GM12878 (cell line): ENCODE measurements around the gene CSDE1. TPM values are rescaled to one million over a fixed set of nuclear protein-coding genes. Genes with fewer than 3 reads are reported as not detected.
A peak's percentile ranks its signal among the peaks of the same experiment; 100 is the strongest.

Experiments used
- ATAC-seq: fragments of 200-7000 bp; cut with Tn5 transposase; 3 replicates; pipeline ENCODE4 v1.9.1; 2020; ENCODE audit warnings: mild to moderate bottlenecking, moderate library complexity
- BruUV-seq: library from RNA; stranded (reverse); fragments of 400-500 nt; replicated peaks from 2 replicates; lab custom pipeline; 2021; lab: Mats Ljungman, UMichigan
- CTCF ChIA-PET: fragments of 300-600 bp; sonication (Branson Sonifier 250); formaldehyde crosslinking; extraction: SDS; loops from one replicate; lab custom pipeline; 2021; ENCODE audit warnings: inconsistent platforms; lab: Yijun Ruan, JAX
- POLR2A ChIA-PET: fragments of 350-600 bp; formaldehyde crosslinking; extraction: SDS; loops from one replicate; lab custom pipeline; 2021; ENCODE audit warnings: inconsistent platforms; lab: Charles Lee
- RAD21 ChIA-PET: fragments of 300-600 bp; sonication (Branson Sonifier 250); formaldehyde crosslinking; loops from one replicate; lab custom pipeline; 2023; ENCODE audit warnings: antibody characterized with exemption; ENCODE audit not compliant: unreplicated experiment; lab: Charles Lee
- SMC1A ChIA-PET: fragments of 300-600 bp; sonication (Branson Sonifier 250); formaldehyde crosslinking; loops from one replicate; lab custom pipeline; 2023; ENCODE audit not compliant: unreplicated experiment, uncharacterized antibody; lab: Charles Lee
- DNase-seq: peaks from one replicate; pipeline ENCODE4 v3.0.0-alpha.2; 2011; ENCODE audit warnings: low read depth, low spot score
- FAIRE-seq: peaks from 3 replicates; lab custom pipeline; 2011; peaks lifted over from hg19 to GRCh38; lab: Jason Lieb, UNC
- H2AFZ ChIP-seq: 2 replicates; pipeline ENCODE4 v1.6.0; 2011; ENCODE audit warnings: low read depth, low read length, control low read depth; ENCODE audit not compliant: control insufficient read depth
- H3K27ac ChIP-seq: 2 replicates; pipeline ENCODE4 v1.5.1; 2011; ENCODE audit warnings: control low read depth; ENCODE audit not compliant: control insufficient read depth, insufficient read depth
- H3K27me3 ChIP-seq, 2 experiments: replicated peaks in 1 of 2; 2 replicates each; pipeline versions ENCODE4 v1.6.0 to v1.6.1; 2011; ENCODE audit warnings: low read length in 1 of 2; ENCODE audit not compliant: control insufficient read depth in 2 of 2, insufficient read depth in 2 of 2
- H3K36me3 ChIP-seq, 2 experiments: 2 replicates each; pipeline ENCODE4 v1.5.1; 2011; ENCODE audit warnings: low read length in 1 of 2; ENCODE audit not compliant: control insufficient read depth in 2 of 2, insufficient read depth in 2 of 2
- H3K4me1 ChIP-seq: 2 replicates; pipeline ENCODE4 v1.6.1; 2011; ENCODE audit warnings: mild to moderate bottlenecking, low read length, moderate library complexity, mixed read lengths; ENCODE audit not compliant: control insufficient read depth, insufficient read depth
- H3K4me2 ChIP-seq: 2 replicates; pipeline ENCODE4 v1.6.0; 2011; ENCODE audit warnings: control low read depth; ENCODE audit not compliant: control insufficient read depth, insufficient read depth
- H3K4me3 ChIP-seq: fragments of 200-600 bp; sonication (generic); 2 replicates; pipeline ENCODE4 v1.5.1; 2016
- H3K79me2 ChIP-seq: 2 replicates; pipeline ENCODE4 v1.6.0; 2011; ENCODE audit warnings: low read length; ENCODE audit not compliant: control insufficient read depth, insufficient read depth
- H3K9ac ChIP-seq: 2 replicates; pipeline ENCODE4 v1.8.0; 2011; ENCODE audit warnings: low read length, control low read depth, mixed read lengths; ENCODE audit not compliant: control insufficient read depth, insufficient read depth
- H3K9me3 ChIP-seq: replicated peaks from 3 replicates; pipeline ENCODE4 v1.5.1; 2011; ENCODE audit warnings: mild to moderate bottlenecking, low read length; ENCODE audit not compliant: control insufficient read depth, insufficient read depth
- H4K20me1 ChIP-seq: 2 replicates; pipeline ENCODE4 v1.6.0; 2011; ENCODE audit not compliant: control insufficient read depth, insufficient read depth
- BHLHE40 ChIP-seq, 2 experiments: fragments of 450-650 bp in 1 of 2; IDR thresholded peaks; 2 replicates each; pipeline ENCODE4 v1.6.1; 2011 to 2017; ENCODE audit warnings: low read depth in 2 of 2, borderline replicate concordance in 1 of 2, improper control_type of control experiment in 1 of 2, low read length in 1 of 2, mild to moderate bottlenecking in 1 of 2
- CEBPB ChIP-seq, 2 experiments: fragments of 150-350 bp in 1 of 2; IDR thresholded peaks; 2 replicates each; pipeline ENCODE4 v1.6.1; 2012 to 2014; ENCODE audit warnings: low read depth in 2 of 2, low read length in 2 of 2, borderline replicate concordance in 1 of 2, inconsistent platforms in 1 of 2
- CHD2 ChIP-seq: IDR thresholded peaks from 2 replicates; pipeline ENCODE4 v1.6.1; 2011; ENCODE audit warnings: low read depth, low read length, improper control_type of control experiment, borderline replicate concordance
- CTCF ChIP-seq, 3 experiments: IDR thresholded peaks in 2 of 3; conservative IDR thresholded peaks in 1 of 3; 2 replicates each; pipeline ENCODE4 v1.5.1; 2011; ENCODE audit warnings: low read depth in 3 of 3, low read length in 3 of 3, mild to moderate bottlenecking in 3 of 3, control low read depth in 2 of 3, moderate library complexity in 2 of 3, inconsistent platforms in 1 of 3, mixed read lengths in 1 of 3; ENCODE audit not compliant: control insufficient read depth in 2 of 3, insufficient read depth in 1 of 3; ENCODE audit errors: extremely low read depth in 1 of 3
- IKZF2 ChIP-seq, 2 experiments: fragments of 450-650 bp; IDR thresholded peaks; 2 replicates each; pipeline ENCODE4 v1.6.1; 2017; ENCODE audit warnings: mild to moderate bottlenecking in 2 of 2, moderate library complexity in 2 of 2
- MEF2A ChIP-seq: IDR thresholded peaks from 2 replicates; pipeline ENCODE4 v1.6.1; 2011; ENCODE audit warnings: low read depth, mild to moderate bottlenecking, low read length, moderate library complexity; ENCODE audit not compliant: insufficient read depth
- MEF2B ChIP-seq: fragments of 450-650 bp; IDR thresholded peaks from 2 replicates; pipeline ENCODE4 v1.6.1; 2018; ENCODE audit warnings: mild to moderate bottlenecking, moderate library complexity; ENCODE audit not compliant: partially characterized antibody, poor library complexity, severe bottlenecking
- MYB ChIP-seq: fragments of 150-350 bp; IDR thresholded peaks from 2 replicates; pipeline ENCODE4 v1.6.1; 2014; ENCODE audit warnings: mild to moderate bottlenecking, low read depth, low read length, borderline replicate concordance
- PRDM15 ChIP-seq: fragments of 450-650 bp; formaldehyde crosslinking; IDR thresholded peaks from 2 replicates; pipeline ENCODE4 v1.4.0; 2020; ENCODE audit warnings: mild to moderate bottlenecking, moderate library complexity
- RAD21 ChIP-seq: IDR thresholded peaks from 2 replicates; pipeline ENCODE4 v1.6.1; 2011; ENCODE audit warnings: mild to moderate bottlenecking, low read depth, low read length, moderate library complexity; ENCODE audit not compliant: insufficient read depth
- RCOR1 ChIP-seq: conservative IDR thresholded peaks from 2 replicates; pipeline ENCODE4 v1.6.1; 2012; ENCODE audit warnings: low read depth, low read length, improper control_type of control experiment
- SP1 ChIP-seq: IDR thresholded peaks from one replicate; pipeline ENCODE4 v1.6.1; 2011; ENCODE audit warnings: low read depth, low read length
- SPI1 ChIP-seq: IDR thresholded peaks from 2 replicates; pipeline ENCODE4 v1.6.1; 2011; ENCODE audit warnings: low read depth, mild to moderate bottlenecking, low read length, moderate library complexity, borderline replicate concordance; ENCODE audit not compliant: insufficient read depth
- TBL1XR1 ChIP-seq: IDR thresholded peaks from 2 replicates; pipeline ENCODE4 v1.6.1; 2012; ENCODE audit warnings: low read depth, low read length, improper control_type of control experiment
- WRNIP1 ChIP-seq: IDR thresholded peaks from 2 replicates; pipeline ENCODE4 v1.6.1; 2011; ENCODE audit warnings: low read depth, low read length, improper control_type of control experiment, borderline replicate concordance
- ZNF207 ChIP-seq: fragments of 450-650 bp; IDR thresholded peaks from 2 replicates; pipeline ENCODE4 v1.6.1; 2014; ENCODE audit warnings: antibody characterized with exemption, mild to moderate bottlenecking, borderline replicate concordance
- WGBS: methylation state at CpG from one replicate; pipeline ENCODE4 v1.1.6; 2016; ENCODE audit warnings: low lambda C conversion rate; ENCODE audit not compliant: insufficient replicate concordance, insufficient coverage; ENCODE audit errors: missing lambda C conversion rate; 5-methylcytosine and 5-hydroxymethylcytosine counted together
- in situ Hi-C: fragments of 300-500 bp; cut with MboI; formaldehyde crosslinking; loops from 9 replicates; pipeline ENCODE4 v1.14.3; 2018; ENCODE audit warnings: mixed read lengths
- intact Hi-C: fragments of 100-400 bp; cut with micrococcal nuclease; formaldehyde crosslinking; loops from one replicate; pipeline ENCODE4 v1.14.2; 2022; ENCODE audit not compliant: unreplicated experiment
- polyA plus RNA-seq, 11 experiments: library from polyadenylated mRNA; depleted of rRNA in 4 of 11; unstranded in 6 of 11; stranded (reverse) in 5 of 11; fragments of >200 nt; fragmentation: Nextera tagmentation in 4 of 11; fragmentation: Illumina TruSeq in 1 of 11; extraction: Ambion mirVana in 4 of 11; extraction: Trizol in 1 of 11; gene quantifications; 1 replicate in 1 of 11; 2 replicates in 10 of 11; pipeline versions ENCODE4 v1.2.1 to v1.2.3, GENCODE V29; 2011 to 2016; ENCODE audit warnings: inconsistent platforms in 2 of 11, missing spikeins in 2 of 11, low read depth in 1 of 11
- total RNA-seq, 4 experiments: library from RNA; depleted of rRNA in 3 of 4; stranded (reverse); fragments of >200 nt in 3 of 4; fragmentation: Illumina TruSeq in 1 of 4; extraction: Trizol in 1 of 4; gene quantifications; 2 replicates each; pipeline versions ENCODE4 v1.2.1 to v1.2.3, GENCODE V29; 2013 to 2021

CSDE1 gene
- total and polyA plus RNA-seq, 10 of the 15 experiments (the other 5 are each of a cell fraction or from before 2014, with no cell fraction given): 130 to 390 (median 246) TPM

- 47% methylated on average over 9 of the region's 9 CpGs for WGBS
- Histone ChIP-seq H2AFZ (no peak overlapping the region), H3K4me3 (no peak overlapping the region), H3K9me3 (no peaks in the 10 kb centered on the region), H3K36me3 (no peaks in the 10 kb centered on the region), H3K27me3 (no peaks in the 10 kb centered on the region; a peak in 1 of 4 replicates), H3K9ac (no peak overlapping the region), H3K4me2 (no peak overlapping the region), H3K79me2 (no peaks in the 10 kb centered on the region), H3K4me1 (peaks cover 5% of the 10 kb centered on the region), H3K27ac (no peak overlapping the region), H4K20me1 (no peaks in the 10 kb centered on the region)
- no peak for FAIRE-seq
- intact Hi-C loops: loop anchor here (5.0 kb wide), 1 partner anchor 324 kb away; no protein-coding TSS in a partner anchor
- ChIA-PET RAD21 (no interaction called here), CTCF (interaction anchor here (0.6 to 5.0 kb wide), 8 partner anchors 9 to 523 kb away, joined by 3 to 31 read pairs (median 4); partner anchors contain the start of gene AMPD1), SMC1A (interaction anchor here (0.7 to 1.2 kb wide), 3 partner anchors 10 to 243 kb away, joined by 3 to 5 read pairs (median 3); no protein-coding TSS in a partner anchor), POLR2A (no interaction called here)
- no peak for ATAC-seq
- no peak for DNase-seq
- in situ Hi-C loops: loop anchor here (10.0 kb wide), 1 partner anchor 326 kb away; no protein-coding TSS in a partner anchor
- BruUV-seq: no TSS peak
- no peak for TF ChIP-seq PRDM15
- no peak for TF ChIP-seq CEBPB (IDR thresholded peaks at IDR 0.05; ENCODE audit: borderline replicate concordance in 1 of 2, low read depth in 2 of 2, low read length in 2 of 2)
- TF ChIP-seq BHLHE40 (IDR thresholded peaks at IDR 0.05; ENCODE audit: borderline replicate concordance in 1 of 2, low read depth in 2 of 2, low read length in 1 of 2): no peak
- TF ChIP-seq MYB: no peak
- no peak for TF ChIP-seq WRNIP1
- no peak for TF ChIP-seq RCOR1
- no peak for TF ChIP-seq MEF2B
- TF ChIP-seq CTCF (IDR thresholded peaks at IDR 0.05 in 2 of 3, conservative IDR thresholded peaks at IDR 0.05 in 1 of 3; ENCODE audit: control insufficient read depth in 2 of 3, extremely low read depth in 1 of 3, insufficient read depth in 1 of 3, low read depth in 3 of 3, low read length in 3 of 3): peak in 2 of 3 experiments; percentile 17 to 22; a peak in 3 of 6 replicates
- no peak for TF ChIP-seq ZNF207
- no peak for TF ChIP-seq SPI1
- no peak for TF ChIP-seq TBL1XR1
- TF ChIP-seq SP1: no peak
- TF ChIP-seq CHD2: no peak
- no peak for TF ChIP-seq IKZF2 (IDR thresholded peaks at IDR 0.05)
- peak; percentile 26; the same call in 1 of the 2 replicates for TF ChIP-seq RAD21
- no peak for TF ChIP-seq MEF2A
These were observed 86.5 kb downstream of the CSDE1 start for GRCh38 chr1:114671011-114671938.
